NK-92 treated with Interleukin-12 subunit alpha and Interleukin-12 subunit beta, amount 100 ng/mL, for 24 hours (cell line): ENCODE data around the gene NRXN2.

Experiments
- DNase-seq: peaks from one replicate; lab custom pipeline; 2025; lab: John Stamatoyannopoulos, UW

The NRXN2 gene

GRCh38 chr11:64759131-64759721 lies 36.2 kb upstream of the NRXN2 start:
- DNase-seq: no peak

GRCh38 chr11:64758330-64759079 lies 35.5 kb upstream of the NRXN2 start:
- no peak for DNase-seq

- no peak for DNase-seq
These were observed 34.7 kb upstream of the NRXN2 start for GRCh38 chr11:64757549-64758329.

GRCh38 chr11:64755681-64756361 lies 32.8 kb upstream of the NRXN2 start:
- no peak for DNase-seq

GRCh38 chr11:64754919-64755662 lies 32.1 kb upstream of the NRXN2 start:
- no peak for DNase-seq

- DNase-seq: no peak
These were observed 31.3 kb upstream of the NRXN2 start for GRCh38 chr11:64754124-64754918.

- no peak for DNase-seq
These were observed 30.6 kb upstream of the NRXN2 start for GRCh38 chr11:64753380-64754123.

- no peak for DNase-seq
These were observed 30.0 kb upstream of the NRXN2 start for GRCh38 chr11:64753019-64753379.

- no peak for DNase-seq
These were observed 29.4 kb upstream of the NRXN2 start for GRCh38 chr11:64752175-64752970.

GRCh38 chr11:64751580-64751979 lies 28.6 kb upstream of the NRXN2 start:
- no peak for DNase-seq

- DNase-seq: no peak
These were observed 28.1 kb upstream of the NRXN2 start for GRCh38 chr11:64751136-64751535.

GRCh38 chr11:64750361-64751054 lies 27.5 kb upstream of the NRXN2 start:
- no peak for DNase-seq

GRCh38 chr11:64747961-64748665 lies 25.1 kb upstream of the NRXN2 start:
- no peak for DNase-seq

- no peak for DNase-seq
These were observed 23.5 kb upstream of the NRXN2 start for GRCh38 chr11:64746486-64746885.

GRCh38 chr11:64745521-64746328 lies 22.7 kb upstream of the NRXN2 start:
- DNase-seq: peak; percentile 73

- DNase-seq: peak; percentile 65
These were observed 22.2 kb upstream of the NRXN2 start for GRCh38 chr11:64745189-64745520.

GRCh38 chr11:64744544-64745188 lies 21.7 kb upstream of the NRXN2 start:
- DNase-seq: no peak
